A549 (cell line): ENCODE data around the gene MAP3K14. TPM values are rescaled to one million over a fixed set of nuclear protein-coding genes. Genes with fewer than 3 reads are reported as not detected.

ENCODE experiments used
- ATAC-seq, 2 experiments: fragments of 200-7000 bp in 1 of 2; fragments of >200 bp in 1 of 2; cut with Nextera tagmentation in 1 of 2; cut with Tn5 transposase in 1 of 2; 3 replicates each; pipeline versions ENCODE4 v1.8.0 to v1.9.1; 2018 to 2020; ENCODE audit warnings: mild to moderate bottlenecking in 1 of 2, moderate library complexity in 1 of 2
- CTCF ChIA-PET: fragments of 300-600 bp; sonication (Branson Sonifier 250); formaldehyde crosslinking; extraction: SDS; loops from one replicate; lab custom pipeline; 2021; ENCODE audit warnings: antibody characterized with exemption, inconsistent platforms; lab: Yijun Ruan, JAX
- POLR2A ChIA-PET: fragments of 350-600 bp; formaldehyde crosslinking; extraction: SDS; loops from one replicate; lab custom pipeline; 2021; ENCODE audit warnings: antibody characterized with exemption, inconsistent platforms; lab: Yijun Ruan, JAX
- DNase-seq, 2 experiments: peaks; one replicate each; pipeline versions ENCODE4 v3.0.0 to v3.0.0-alpha.2; 2011 to 2016; ENCODE audit warnings: low read depth in 1 of 2, low spot score in 1 of 2
- FAIRE-seq: peaks from 2 replicates; lab custom pipeline; 2011; peaks lifted over from hg19 to GRCh38; lab: Jason Lieb, UNC
- H3K27ac ChIP-seq, 2 experiments: fragments of >200 bp; sonication (Bioruptor Twin); formaldehyde crosslinking; 3 replicates each; pipeline ENCODE4 v1.5.1; 2016 to 2017
- H3K4me1 ChIP-seq: fragments of >200 bp; sonication (Bioruptor Twin); formaldehyde crosslinking; 3 replicates; pipeline ENCODE4 v1.6.1; 2016
- H3K4me2 ChIP-seq: fragments of >200 bp; sonication (Bioruptor Twin); formaldehyde crosslinking; 3 replicates; pipeline ENCODE4 v1.6.1; 2016
- H3K4me3 ChIP-seq: fragments of >200 bp; sonication (Bioruptor Twin); formaldehyde crosslinking; 3 replicates; pipeline ENCODE4 v1.5.1; 2016
- H3K9me3 ChIP-seq: fragments of >200 bp; sonication (Bioruptor Twin); formaldehyde crosslinking; 3 replicates; pipeline ENCODE4 v1.6.1; 2016
- BCL3 ChIP-seq: fragments of >200 bp; sonication (Bioruptor Twin); formaldehyde crosslinking; IDR thresholded peaks from 3 replicates; pipeline ENCODE4 v1.6.1; 2016
- E2F6 ChIP-seq: IDR thresholded peaks from 2 replicates; pipeline ENCODE4 v1.6.1; 2012; ENCODE audit warnings: low read depth, borderline replicate concordance
- EHF ChIP-seq: fragments of 250-450 bp; sonication (Bioruptor Pico); IDR thresholded peaks from 2 replicates; pipeline ENCODE4 v1.5.0; 2020; ENCODE audit warnings: mild to moderate bottlenecking
- ELK1 ChIP-seq: fragments of 150-350 bp; IDR thresholded peaks from 2 replicates; pipeline ENCODE4 v1.6.1; 2014; ENCODE audit warnings: low read depth, mild to moderate bottlenecking, low read length
- FOSL2 ChIP-seq, 2 experiments: fragments of 450-650 bp in 1 of 2; fragments of >200 bp in 1 of 2; sonication (Bioruptor Twin) in 1 of 2; formaldehyde crosslinking; IDR thresholded peaks; 2 replicates each; pipeline versions ENCODE4 v1.5.0 to v1.6.1; 2016 to 2020; ENCODE audit warnings: mild to moderate bottlenecking in 1 of 2, moderate library complexity in 1 of 2
- JUN ChIP-seq, 2 experiments: fragments of >200 bp; sonication (Bioruptor Twin); formaldehyde crosslinking; IDR thresholded peaks; 2 replicates in 1 of 2; 3 replicates in 1 of 2; pipeline ENCODE4 v1.6.1; 2016 to 2017
- JUNB ChIP-seq: fragments of >200 bp; sonication (Bioruptor Twin); formaldehyde crosslinking; IDR thresholded peaks from 2 replicates; pipeline ENCODE4 v1.6.1; 2016
- MAX ChIP-seq: IDR thresholded peaks from 2 replicates; pipeline ENCODE4 v1.6.1; 2012
- NPAS2 ChIP-seq: fragments of 250-450 bp; sonication (Bioruptor Pico); IDR thresholded peaks from 2 replicates; pipeline ENCODE4 v1.8.0; 2022; ENCODE audit warnings: mild to moderate bottlenecking, moderate library complexity, borderline replicate concordance
- PBX3 ChIP-seq: IDR thresholded peaks from 2 replicates; pipeline ENCODE4 v1.6.1; 2012
- POLR2A ChIP-seq: IDR thresholded peaks from 2 replicates; pipeline ENCODE4 v1.6.1; 2012; ENCODE audit warnings: mild to moderate bottlenecking, low read length
- RAD21 ChIP-seq, 2 experiments: fragments of >200 bp in 1 of 2; sonication (Bioruptor Twin) in 1 of 2; formaldehyde crosslinking in 1 of 2; IDR thresholded peaks in 1 of 2; conservative IDR thresholded peaks in 1 of 2; 2 replicates in 1 of 2; 3 replicates in 1 of 2; pipeline ENCODE4 v1.6.1; 2012 to 2018; ENCODE audit warnings: inconsistent platforms in 1 of 2
- SMC3 ChIP-seq: fragments of >200 bp; sonication (Bioruptor Twin); formaldehyde crosslinking; IDR thresholded peaks from 3 replicates; pipeline ENCODE4 v1.6.1; 2018; ENCODE audit warnings: inconsistent platforms
- ZFP36 ChIP-seq: fragments of 450-650 bp; IDR thresholded peaks from 2 replicates; pipeline ENCODE4 v1.6.1; 2014; ENCODE audit warnings: borderline replicate concordance; ENCODE audit not compliant: partially characterized antibody
- WGBS: methylation state at CpG from one replicate; pipeline ENCODE4 v1.1.6; 2017; ENCODE audit errors: missing lambda C conversion rate; 5-methylcytosine and 5-hydroxymethylcytosine counted together
- polyA plus RNA-seq, 4 experiments: library from polyadenylated mRNA; depleted of rRNA in 3 of 4; stranded (reverse); fragments of >200 nt; fragmentation: RNase III in 1 of 4; extraction: RNeasy Plus Mini Kit Qiagen cat#74134 plus additional on column Dnase treatment in 1 of 4; gene quantifications; 2 replicates in 3 of 4; 3 replicates in 1 of 4; pipeline ENCODE4 v1.2.3, GENCODE V29; 2011 to 2017

MAP3K14 gene
- polyA plus RNA-seq, 2 of the 4 experiments (the other 2 are of a cell fraction): 9.1 to 34.5 TPM

GRCh38 chr17:45341533-45342158, 24.8 kb upstream of the MAP3K14 start:
- DNase-seq (peak; percentile 94 to 96), FAIRE-seq (peak; percentile 91), ATAC-seq (peak; percentile 98 to 99)
- WGBS: 2% methylated on average over 13 of the region's 14 CpGs
- peak overlapping the region; percentile 89 for H3K4me2 ChIP-seq
- no peaks in the 10 kb centered on the region for H3K9me3 ChIP-seq
- H3K27ac ChIP-seq: peak overlapping the region; percentile 89 to 91
- peak overlapping the region; percentile 37 for H3K4me3 ChIP-seq
- no peak; the same call in 1 of the 2 replicates for TF ChIP-seq PBX3
- TF ChIP-seq ZFP36: no peak
- TF ChIP-seq SMC3: peak; percentile 34; the same call in 1 of the 3 replicates
- TF ChIP-seq NPAS2 (CRISPR knock-in tag): no peak
- peak; percentile 68 to 76 for TF ChIP-seq JUN (IDR thresholded peaks at IDR 0.05)
- TF ChIP-seq RAD21 (conservative IDR thresholded peaks at IDR 0.05 in 1 of 2, IDR thresholded peaks at IDR 0.05 in 1 of 2): 0 out of 5 replicates have a peak, but pooled peaks of 1 of the 2 experiments have one; percentile 29
- TF ChIP-seq BCL3: peak; percentile 88
- TF ChIP-seq JUNB: no peak
- peak; percentile 44; the same call in 1 of the 2 replicates for TF ChIP-seq EHF (CRISPR knock-in tag)
- peak; percentile 87 for TF ChIP-seq MAX
- TF ChIP-seq E2F6: 0 out of 2 replicates have a peak, but pooled peaks have one; percentile 55
- peak; percentile 91 for TF ChIP-seq POLR2A
- POLR2A ChIA-PET: interaction anchor here (0.9 to 2.1 kb wide), 5 partner anchors 11 to 30 kb away, joined by 4 to 10 read pairs (median 7); partner anchors contain the start of gene MAP3K14
- H3K4me1 ChIP-seq: peaks cover 39% of the 10 kb centered on the region
- CTCF ChIA-PET: interaction anchor here (0.8 to 2.6 kb wide), 11 partner anchors 10 to 64 kb away, joined by 3 to 15 read pairs (median 5); partner anchors contain the start of gene MAP3K14

GRCh38 chr17:45339646-45340605, 23.1 kb upstream of the MAP3K14 start:
- peak; percentile 89 for FAIRE-seq
- CTCF ChIA-PET: interaction anchor here (0.9 to 2.8 kb wide), 9 partner anchors 10 to 121 kb away, joined by 3 to 15 read pairs (median 6); partner anchors contain the start of gene MAP3K14
- H3K4me1 ChIP-seq: peaks cover 32% of the 10 kb centered on the region
- H3K27ac ChIP-seq: peak overlapping the region in 1 of 2 experiments; percentile 91; a peak in 3 of 6 replicates
- ATAC-seq: no peak
- 69% methylated on average over 8 of the region's 8 CpGs for WGBS
- no peak for DNase-seq
- TF ChIP-seq ZFP36: peak; percentile 21
- no peak for TF ChIP-seq FOSL2 (IDR thresholded peaks at IDR 0.05)
- peak; percentile 40; the same call in 1 of the 2 replicates for TF ChIP-seq FOSL2 (CRISPR knock-in tag; IDR thresholded peaks at IDR 0.05)
- no peak for TF ChIP-seq ELK1
- H3K9me3 ChIP-seq: no peaks in the 10 kb centered on the region
- no peak overlapping the region for H3K4me3 ChIP-seq
- H3K4me2 ChIP-seq: no peak overlapping the region
- POLR2A ChIA-PET: interaction anchor here (0.6 to 2.0 kb wide), 3 partner anchors 20 to 24 kb away, joined by 3 to 10 read pairs (median 4); partner anchors contain the start of gene MAP3K14
